Panc1 (cell line): ENCODE results near the gene CEBPZ. TPM values are rescaled to one million over a fixed set of nuclear protein-coding genes. Genes with fewer than 3 reads are reported as not detected.

Experiments used
- ATAC-seq: fragments of 200-7000 bp; cut with Tn5 transposase; 2 replicates; pipeline ENCODE4 v1.9.1; 2020; ENCODE audit warnings: mild to moderate bottlenecking, moderate library complexity
- BruUV-seq: library from RNA; stranded (reverse); fragments of 400-500 nt; replicated peaks from 2 replicates; lab custom pipeline; 2021; lab: Mats Ljungman, UMichigan
- CTCF ChIA-PET: fragments of 300-600 bp; sonication (Branson Sonifier 250); formaldehyde crosslinking; loops from one replicate; lab custom pipeline; 2022; ENCODE audit warnings: antibody characterized with exemption; lab: Charles Lee
- POLR2A ChIA-PET: fragments of 300-600 bp; sonication (Branson Sonifier 250); formaldehyde crosslinking; loops from one replicate; lab custom pipeline; 2022; ENCODE audit warnings: antibody characterized with exemption; lab: Charles Lee
- DNase-seq: peaks from one replicate; pipeline ENCODE4 v3.0.0-alpha.2; 2010; ENCODE audit warnings: low read depth, low spot score
- H3K27ac ChIP-seq: 2 replicates; pipeline ENCODE4 v1.5.1; 2011; ENCODE audit warnings: mild to moderate bottlenecking, low read length, inconsistent platforms
- H3K27me3 ChIP-seq: fragments of 200-500 bp; sonication (Bioruptor generic); 2 replicates; pipeline ENCODE4 v1.6.0; 2014; ENCODE audit warnings: low read length, inconsistent platforms; ENCODE audit not compliant: control insufficient read depth, insufficient read depth
- H3K36me3 ChIP-seq: fragments of 200-500 bp; sonication (Bioruptor generic); 2 replicates; pipeline ENCODE4 v1.5.1; 2014; ENCODE audit warnings: inconsistent platforms, mild to moderate bottlenecking, low read length, moderate library complexity; ENCODE audit not compliant: control insufficient read depth, insufficient read depth
- H3K4me1 ChIP-seq: 2 replicates; pipeline ENCODE4 v1.5.1; 2011; ENCODE audit warnings: inconsistent platforms, mild to moderate bottlenecking, low read length, moderate library complexity; ENCODE audit not compliant: control insufficient read depth, insufficient read depth
- H3K4me3 ChIP-seq, 2 experiments: 2 replicates each; pipeline ENCODE4 v1.5.1; 2011 to 2012; ENCODE audit warnings: low read depth in 2 of 2, low read length in 2 of 2, mild to moderate bottlenecking in 2 of 2, inconsistent platforms in 1 of 2, moderate library complexity in 1 of 2
- H3K9me3 ChIP-seq: fragments of 200-500 bp; sonication (Bioruptor generic); 2 replicates; pipeline ENCODE4 v1.5.1; 2014; ENCODE audit warnings: low read depth, mild to moderate bottlenecking, inconsistent platforms, low read length, moderate library complexity; ENCODE audit not compliant: control insufficient read depth, insufficient read depth
- CTCF ChIP-seq: fragments of 450-650 bp; IDR thresholded peaks from 2 replicates; pipeline ENCODE4 v1.5.1; 2017; ENCODE audit warnings: mild to moderate bottlenecking
- POLR2AphosphoS5 ChIP-seq: IDR thresholded peaks from 2 replicates; pipeline ENCODE4 v1.6.1; 2012; ENCODE audit warnings: mild to moderate bottlenecking, low read depth, low read length, moderate library complexity
- SIN3A ChIP-seq: IDR thresholded peaks from 2 replicates; pipeline ENCODE4 v1.6.1; 2012; ENCODE audit warnings: low read depth, mild to moderate bottlenecking, low read length, moderate library complexity, borderline replicate concordance; ENCODE audit not compliant: insufficient read depth
- TCF7L2 ChIP-seq: IDR thresholded peaks from 2 replicates; pipeline ENCODE4 v1.6.1; 2011; ENCODE audit warnings: mild to moderate bottlenecking, low read depth, low read length, inconsistent platforms
- in situ Hi-C: cut with HindIII; loops from 2 replicates; pipeline ENCODE4 v1.10.0; 2016; ENCODE audit warnings: low sequenced_read_pairs, low pct_unique_long_range_greater_than_20kb
- intact Hi-C: fragments of 100-400 bp; cut with micrococcal nuclease; formaldehyde crosslinking; loops from one replicate; pipeline ENCODE4 v1.10.0; 2022; ENCODE audit not compliant: unreplicated experiment
- total RNA-seq: library from RNA; stranded (reverse); gene quantifications from one replicate; pipeline ENCODE4 v1.2.1, GENCODE V29; 2021; ENCODE audit not compliant: unreplicated experiment
- TF ChIP-seq, protein P1 (sequence below), 2 experiments: IDR thresholded peaks; 2 replicates each; pipeline ENCODE4 v1.6.1; 2011 to 2012; ENCODE audit warnings: low read depth in 2 of 2, control low read depth in 1 of 2, low read length in 1 of 2, mild to moderate bottlenecking in 1 of 2, moderate library complexity in 1 of 2; ENCODE audit not compliant: insufficient read depth in 1 of 2

Gene CEBPZ
- total RNA-seq, 1 experiment from 2014 or later, result 63.8 TPM

GRCh38 chr2:37156857-37157714 lies 74.3 kb downstream of the CEBPZ start, which contains the start of gene EIF2AK2:
TSS of gene EIF2AK2 (minus strand) at chr2:37156980. CDS start at chr2:37147806, 9,174 bp downstream.
- DNase-seq, result no peak
- peak; percentile 98 for ATAC-seq
- Histone ChIP-seq H3K4me3 (peak within 1 kb of the TSS; percentile 65 to 86), H3K9me3 (no peaks in the 10 kb centered on the region), H3K27me3 (no peaks in the 10 kb centered on the region), H3K4me1 (peaks cover 11% of the 10 kb centered on the region), H3K36me3 (no peaks in the 10 kb centered on the region), H3K27ac (peak within 1 kb of the TSS; percentile 87)
- ChIA-PET POLR2A (interaction anchor here (0.6 kb wide), 2 partner anchors 8 to 39 kb away, joined by 5 to 9 read pairs; no protein-coding TSS in a partner anchor), CTCF (no interaction called here)
- intact Hi-C loops (no loop called here), in situ Hi-C loops (no loop called here)
- TF ChIP-seq, protein P1, sequence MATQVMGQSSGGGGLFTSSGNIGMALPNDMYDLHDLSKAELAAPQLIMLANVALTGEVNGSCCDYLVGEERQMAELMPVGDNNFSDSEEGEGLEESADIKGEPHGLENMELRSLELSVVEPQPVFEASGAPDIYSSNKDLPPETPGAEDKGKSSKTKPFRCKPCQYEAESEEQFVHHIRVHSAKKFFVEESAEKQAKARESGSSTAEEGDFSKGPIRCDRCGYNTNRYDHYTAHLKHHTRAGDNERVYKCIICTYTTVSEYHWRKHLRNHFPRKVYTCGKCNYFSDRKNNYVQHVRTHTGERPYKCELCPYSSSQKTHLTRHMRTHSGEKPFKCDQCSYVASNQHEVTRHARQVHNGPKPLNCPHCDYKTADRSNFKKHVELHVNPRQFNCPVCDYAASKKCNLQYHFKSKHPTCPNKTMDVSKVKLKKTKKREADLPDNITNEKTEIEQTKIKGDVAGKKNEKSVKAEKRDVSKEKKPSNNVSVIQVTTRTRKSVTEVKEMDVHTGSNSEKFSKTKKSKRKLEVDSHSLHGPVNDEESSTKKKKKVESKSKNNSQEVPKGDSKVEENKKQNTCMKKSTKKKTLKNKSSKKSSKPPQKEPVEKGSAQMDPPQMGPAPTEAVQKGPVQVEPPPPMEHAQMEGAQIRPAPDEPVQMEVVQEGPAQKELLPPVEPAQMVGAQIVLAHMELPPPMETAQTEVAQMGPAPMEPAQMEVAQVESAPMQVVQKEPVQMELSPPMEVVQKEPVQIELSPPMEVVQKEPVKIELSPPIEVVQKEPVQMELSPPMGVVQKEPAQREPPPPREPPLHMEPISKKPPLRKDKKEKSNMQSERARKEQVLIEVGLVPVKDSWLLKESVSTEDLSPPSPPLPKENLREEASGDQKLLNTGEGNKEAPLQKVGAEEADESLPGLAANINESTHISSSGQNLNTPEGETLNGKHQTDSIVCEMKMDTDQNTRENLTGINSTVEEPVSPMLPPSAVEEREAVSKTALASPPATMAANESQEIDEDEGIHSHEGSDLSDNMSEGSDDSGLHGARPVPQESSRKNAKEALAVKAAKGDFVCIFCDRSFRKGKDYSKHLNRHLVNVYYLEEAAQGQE (IDR thresholded peaks at IDR 0.05; ENCODE audit: insufficient read depth in 1 of 2, low read depth in 2 of 2, low read length in 1 of 2), result no peak
- TF ChIP-seq SIN3A (peak; percentile 61; the same call in 1 of the 2 replicates), POLR2AphosphoS5 (peak; percentile 37; the same call in 1 of the 2 replicates), TCF7L2 (no peak)
- BruUV-seq, result no TSS peak

- ATAC-seq (peak; percentile 78), DNase-seq (no peak)
- peak overlapping the region; percentile 80 for H3K27ac ChIP-seq
- POLR2A ChIA-PET, result interaction anchor here (0.6 kb wide), 1 partner anchor 39 kb away, joined by 5 read pairs; no protein-coding TSS in a partner anchor
- H3K4me1 ChIP-seq, result peaks cover 11% of the 10 kb centered on the region
- H3K9me3 ChIP-seq, result no peaks in the 10 kb centered on the region
- H3K36me3 ChIP-seq, result no peaks in the 10 kb centered on the region
- intact Hi-C loops, result no loop called here
- no peaks in the 10 kb centered on the region for H3K27me3 ChIP-seq
- BruUV-seq, result no TSS peak
- no peak for TF ChIP-seq SIN3A
- no peak for TF ChIP-seq CTCF
- TF ChIP-seq, protein P1 (IDR thresholded peaks at IDR 0.05; ENCODE audit: insufficient read depth in 1 of 2, low read depth in 2 of 2, low read length in 1 of 2), result no peak
- TF ChIP-seq POLR2AphosphoS5, result no peak
- no peak for TF ChIP-seq TCF7L2
- CTCF ChIA-PET, result no interaction called here
- peak overlapping the region; percentile 65 to 86 for H3K4me3 ChIP-seq
- in situ Hi-C loops, result no loop called here
Observed at GRCh38 chr2:37156071-37156856, 75.1 kb downstream of the CEBPZ start.
